Spleen (tissue), 7 donors: ENCODE results near the gene ARHGEF18.

Experiments used
- POLR2AphosphoS5 ChIP-seq, 3 donors: sonication (generic); formaldehyde crosslinking; IDR thresholded peaks; one replicate each; pipeline ENCODE4 v1.5.1; 2017; ENCODE audit warnings: antibody characterized with exemption in 3 of 3
- TF ChIP-seq, protein P1 (sequence below), 11 experiments: fragments of 200-600 bp in 7 of 11; fragments of 450-650 bp in 4 of 11; sonication (generic) in 4 of 11; IDR thresholded peaks in 8 of 11; conservative IDR thresholded peaks in 3 of 11; 1 replicate in 7 of 11; 2 replicates in 4 of 11; pipeline versions ENCODE4 v1.4.0 to v1.8.0; 2016 to 2021; ENCODE audit warnings: antibody characterized with exemption in 11 of 11, inconsistent platforms in 4 of 11, mild to moderate bottlenecking in 1 of 11
- donor health status: DM: no; HTN: no; CAD: no; lungs with moderate emphysema.
- donor health status: DM: no; HTN: no; CAD: no.
- donor health status: DM: no; HTN: no; CAD: no.

DNA sequence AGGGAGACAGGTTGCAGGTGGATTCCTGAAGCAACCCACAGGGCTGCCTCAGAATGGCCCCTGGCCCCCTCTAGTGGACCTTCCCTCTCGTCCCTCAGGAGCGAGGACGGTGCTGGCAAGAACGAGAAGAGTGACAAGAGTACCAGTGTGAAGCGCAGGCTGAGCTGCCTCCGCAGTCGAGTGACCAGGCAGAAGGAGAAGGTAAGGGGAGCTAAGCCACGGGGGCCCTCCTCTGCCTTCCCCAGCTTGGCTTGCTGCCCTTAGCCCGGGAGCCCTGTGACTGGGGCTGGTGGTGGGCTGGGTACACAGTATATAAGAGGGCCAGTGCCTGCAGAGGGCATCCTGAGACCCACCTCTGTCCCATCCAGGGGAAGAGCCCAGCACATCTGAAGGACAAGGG, 34.0 kb downstream of the ARHGEF18 start:
- TF ChIP-seq POLR2AphosphoS5 (IDR thresholded peaks at IDR 0.05) = peak; percentile 15 to 67 (median 40)
- TF ChIP-seq, protein P1, sequence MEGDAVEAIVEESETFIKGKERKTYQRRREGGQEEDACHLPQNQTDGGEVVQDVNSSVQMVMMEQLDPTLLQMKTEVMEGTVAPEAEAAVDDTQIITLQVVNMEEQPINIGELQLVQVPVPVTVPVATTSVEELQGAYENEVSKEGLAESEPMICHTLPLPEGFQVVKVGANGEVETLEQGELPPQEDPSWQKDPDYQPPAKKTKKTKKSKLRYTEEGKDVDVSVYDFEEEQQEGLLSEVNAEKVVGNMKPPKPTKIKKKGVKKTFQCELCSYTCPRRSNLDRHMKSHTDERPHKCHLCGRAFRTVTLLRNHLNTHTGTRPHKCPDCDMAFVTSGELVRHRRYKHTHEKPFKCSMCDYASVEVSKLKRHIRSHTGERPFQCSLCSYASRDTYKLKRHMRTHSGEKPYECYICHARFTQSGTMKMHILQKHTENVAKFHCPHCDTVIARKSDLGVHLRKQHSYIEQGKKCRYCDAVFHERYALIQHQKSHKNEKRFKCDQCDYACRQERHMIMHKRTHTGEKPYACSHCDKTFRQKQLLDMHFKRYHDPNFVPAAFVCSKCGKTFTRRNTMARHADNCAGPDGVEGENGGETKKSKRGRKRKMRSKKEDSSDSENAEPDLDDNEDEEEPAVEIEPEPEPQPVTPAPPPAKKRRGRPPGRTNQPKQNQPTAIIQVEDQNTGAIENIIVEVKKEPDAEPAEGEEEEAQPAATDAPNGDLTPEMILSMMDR (IDR thresholded peaks at IDR 0.05 in 8 of 11, conservative IDR thresholded peaks at IDR 0.05 in 3 of 11) = no peak
